Activated CD4-positive, alpha-beta T cell treated with anti-CD3 and anti-CD28 coated beads, Interleukin-2, amount 10 ng/mL, durations not matched to agents 7 days and 5 days (primary cell): ENCODE data around the gene SEC31A. TPM values are rescaled to one million over a fixed set of nuclear protein-coding genes. Genes with fewer than 3 reads are reported as not detected.
A peak's percentile ranks its signal among the peaks of the same experiment; 100 is the strongest.
"Not testable (repeated sequence)": the region's sequence is repeated elsewhere in the genome, so short reads cannot be mapped to it uniquely, and the experiment has no call there.

Experiments
- CTCF ChIA-PET: fragments of 350-600 bp; sonication (Branson Sonifier 250); formaldehyde crosslinking; loops from one replicate; lab custom pipeline; 2021; ENCODE audit warnings: antibody characterized with exemption; lab: Charles Lee
- POLR2A ChIA-PET: fragments of 350-600 bp; sonication (Branson Sonifier 250); formaldehyde crosslinking; loops from one replicate; lab custom pipeline; 2021; ENCODE audit warnings: antibody characterized with exemption; lab: Charles Lee
- DNase-seq: peaks from one replicate; pipeline ENCODE4 v3.0.0-alpha.2; 2020
- H3K27ac Mint-ChIP-seq: one replicate; pipeline ENCODE4 v1.8.0; 2021; ENCODE audit warnings: mild to moderate bottlenecking, moderate library complexity, mixed read lengths
- H3K27me3 Mint-ChIP-seq: one replicate; pipeline ENCODE4 v1.8.0; 2021; ENCODE audit warnings: mixed read lengths
- H3K36me3 Mint-ChIP-seq: one replicate; pipeline ENCODE4 v1.8.0; 2021; ENCODE audit warnings: low read depth, mixed read lengths
- H3K4me1 Mint-ChIP-seq: one replicate; pipeline ENCODE4 v1.8.0; 2021; ENCODE audit warnings: mixed read lengths
- H3K4me3 Mint-ChIP-seq: one replicate; pipeline ENCODE4 v1.8.0; 2021; ENCODE audit warnings: mild to moderate bottlenecking, moderate library complexity, mixed read lengths
- H3K9me3 Mint-ChIP-seq: one replicate; pipeline ENCODE4 v1.8.0; 2021; ENCODE audit warnings: mixed read lengths
- total RNA-seq, 2 experiments: library from RNA; stranded (reverse); gene quantifications; one replicate each; pipeline ENCODE4 v1.2.3, GENCODE V29; 2021

SEC31A gene, protein sequence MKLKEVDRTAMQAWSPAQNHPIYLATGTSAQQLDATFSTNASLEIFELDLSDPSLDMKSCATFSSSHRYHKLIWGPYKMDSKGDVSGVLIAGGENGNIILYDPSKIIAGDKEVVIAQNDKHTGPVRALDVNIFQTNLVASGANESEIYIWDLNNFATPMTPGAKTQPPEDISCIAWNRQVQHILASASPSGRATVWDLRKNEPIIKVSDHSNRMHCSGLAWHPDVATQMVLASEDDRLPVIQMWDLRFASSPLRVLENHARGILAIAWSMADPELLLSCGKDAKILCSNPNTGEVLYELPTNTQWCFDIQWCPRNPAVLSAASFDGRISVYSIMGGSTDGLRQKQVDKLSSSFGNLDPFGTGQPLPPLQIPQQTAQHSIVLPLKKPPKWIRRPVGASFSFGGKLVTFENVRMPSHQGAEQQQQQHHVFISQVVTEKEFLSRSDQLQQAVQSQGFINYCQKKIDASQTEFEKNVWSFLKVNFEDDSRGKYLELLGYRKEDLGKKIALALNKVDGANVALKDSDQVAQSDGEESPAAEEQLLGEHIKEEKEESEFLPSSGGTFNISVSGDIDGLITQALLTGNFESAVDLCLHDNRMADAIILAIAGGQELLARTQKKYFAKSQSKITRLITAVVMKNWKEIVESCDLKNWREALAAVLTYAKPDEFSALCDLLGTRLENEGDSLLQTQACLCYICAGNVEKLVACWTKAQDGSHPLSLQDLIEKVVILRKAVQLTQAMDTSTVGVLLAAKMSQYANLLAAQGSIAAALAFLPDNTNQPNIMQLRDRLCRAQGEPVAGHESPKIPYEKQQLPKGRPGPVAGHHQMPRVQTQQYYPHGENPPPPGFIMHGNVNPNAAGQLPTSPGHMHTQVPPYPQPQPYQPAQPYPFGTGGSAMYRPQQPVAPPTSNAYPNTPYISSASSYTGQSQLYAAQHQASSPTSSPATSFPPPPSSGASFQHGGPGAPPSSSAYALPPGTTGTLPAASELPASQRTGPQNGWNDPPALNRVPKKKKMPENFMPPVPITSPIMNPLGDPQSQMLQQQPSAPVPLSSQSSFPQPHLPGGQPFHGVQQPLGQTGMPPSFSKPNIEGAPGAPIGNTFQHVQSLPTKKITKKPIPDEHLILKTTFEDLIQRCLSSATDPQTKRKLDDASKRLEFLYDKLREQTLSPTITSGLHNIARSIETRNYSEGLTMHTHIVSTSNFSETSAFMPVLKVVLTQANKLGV
- 100 to 1,000 TPM; 131 to 154 TPM for total RNA-seq

DNA sequence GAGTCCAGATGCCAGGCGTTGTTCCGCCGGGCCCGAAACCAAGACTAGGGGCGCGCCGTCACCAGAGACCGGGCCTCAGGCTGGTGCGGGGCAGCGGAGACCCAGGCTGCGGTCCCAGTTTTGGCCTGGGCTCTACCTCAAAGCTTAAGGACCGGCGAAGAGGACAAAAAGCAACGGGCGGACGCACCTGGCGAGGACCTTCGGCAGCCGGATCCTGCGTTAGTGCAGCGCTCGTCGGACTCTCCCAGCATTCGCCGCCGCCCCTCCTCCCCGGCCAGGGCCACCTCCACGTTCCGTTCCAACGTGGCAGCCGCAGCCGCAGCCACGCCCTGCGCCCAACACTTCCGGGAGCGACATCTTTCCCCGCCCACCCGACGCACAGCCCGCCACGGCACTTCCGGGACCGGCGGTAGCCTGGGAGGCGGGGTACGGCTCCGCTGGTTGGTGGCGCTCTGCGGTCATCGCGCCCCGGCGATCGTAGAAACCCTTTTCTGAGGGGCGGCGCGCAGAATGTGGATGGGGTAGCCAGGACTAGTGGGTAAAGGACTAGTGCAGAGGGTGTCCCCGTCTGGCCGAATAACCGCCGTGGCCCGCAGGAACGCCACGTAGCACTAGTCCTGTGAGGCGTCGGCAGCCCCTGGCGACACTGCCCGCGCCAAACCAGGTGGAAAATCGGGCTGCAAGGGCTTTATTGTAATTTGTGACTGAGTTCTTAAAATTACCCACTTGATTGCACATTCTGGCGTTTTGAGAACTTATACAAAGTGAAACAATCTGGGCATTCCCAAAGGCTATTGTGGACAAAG, at the start of gene SEC31A:
Gene SEC31A, minus strand, starts transcription at position 253 of the 806 bp plus-strand sequence. CDS start 9,217 bp downstream, outside the sequence.
- POLR2A ChIA-PET = no interaction called here
- Mint-ChIP-seq H3K4me1 (peaks cover 48% of the 10 kb centered on the region), H3K27me3 (no peaks in the 10 kb centered on the region), H3K9me3 (no peaks in the 10 kb centered on the region), H3K36me3 (peaks cover 38% of the 10 kb centered on the region), H3K27ac (peak within 1 kb of the TSS; percentile 98), H3K4me3 (peak within 1 kb of the TSS; percentile 96)
- CTCF ChIA-PET = interaction anchor here (0.6 to 0.9 kb wide), 2 partner anchors 9 to 494 kb away, joined by 3 to 4 read pairs; partner anchors contain the start of gene THAP9
- peak; percentile 97 for DNase-seq

DNA sequence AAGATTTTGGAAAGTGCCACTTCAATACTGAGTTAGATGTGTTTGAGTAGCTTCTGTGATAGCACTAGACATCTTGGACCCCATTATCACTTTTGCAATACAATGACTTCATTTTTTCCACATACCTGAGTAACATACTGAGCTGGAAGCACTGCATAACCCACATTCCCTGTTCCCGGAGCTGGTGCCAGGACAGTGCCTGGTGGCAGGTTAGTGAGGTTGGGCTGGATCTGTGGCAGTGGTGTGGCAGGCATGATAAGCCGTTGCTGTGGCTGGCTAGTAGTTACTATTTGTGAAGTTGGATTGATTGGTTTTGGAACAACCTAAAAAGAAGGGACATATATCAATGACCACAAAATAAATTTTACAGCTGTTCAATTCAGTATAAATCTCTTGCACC, 48.5 kb upstream of the SEC31A start:
- H3K36me3 Mint-ChIP-seq = peaks cover 56% of the 10 kb centered on the region
- ChIA-PET POLR2A (no interaction called here), CTCF (interaction anchor here (1.0 kb wide), 1 partner anchor 8 kb away, joined by 3 read pairs; no protein-coding TSS in a partner anchor)
- no peak overlapping the region for H3K4me3 Mint-ChIP-seq
- no peak overlapping the region for H3K27ac Mint-ChIP-seq
- no peaks in the 10 kb centered on the region for H3K9me3 Mint-ChIP-seq
- peaks cover 2% of the 10 kb centered on the region for H3K4me1 Mint-ChIP-seq
- DNase-seq = no peak
- no peaks in the 10 kb centered on the region for H3K27me3 Mint-ChIP-seq

DNA sequence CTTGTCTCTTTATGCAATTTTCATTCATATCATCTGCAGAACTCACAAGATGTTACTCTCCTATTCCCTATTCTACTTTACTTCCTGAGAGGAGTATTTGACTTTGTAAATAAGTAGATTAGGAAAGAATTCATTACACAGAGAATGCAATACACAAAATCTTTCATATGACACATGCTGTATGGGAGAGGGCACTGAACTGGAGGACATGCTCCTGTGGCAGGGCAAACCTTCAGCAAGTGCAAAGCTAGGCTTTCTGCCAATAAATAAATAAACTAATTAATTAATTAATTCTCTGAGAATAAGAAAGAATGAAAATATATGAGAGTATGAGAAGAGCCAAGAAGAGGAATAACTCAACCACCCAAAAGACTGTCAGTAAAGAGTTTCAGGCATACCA, 43.5 kb upstream of the SEC31A start:
- CTCF ChIA-PET = no interaction called here
- Mint-ChIP-seq H3K36me3 (peaks cover 67% of the 10 kb centered on the region), H3K9me3 (no peaks in the 10 kb centered on the region), H3K27me3 (no peaks in the 10 kb centered on the region), H3K4me1 (no peaks in the 10 kb centered on the region), H3K27ac (no peak overlapping the region), H3K4me3 (no peak overlapping the region)
- no peak for DNase-seq
- POLR2A ChIA-PET = no interaction called here

DNA sequence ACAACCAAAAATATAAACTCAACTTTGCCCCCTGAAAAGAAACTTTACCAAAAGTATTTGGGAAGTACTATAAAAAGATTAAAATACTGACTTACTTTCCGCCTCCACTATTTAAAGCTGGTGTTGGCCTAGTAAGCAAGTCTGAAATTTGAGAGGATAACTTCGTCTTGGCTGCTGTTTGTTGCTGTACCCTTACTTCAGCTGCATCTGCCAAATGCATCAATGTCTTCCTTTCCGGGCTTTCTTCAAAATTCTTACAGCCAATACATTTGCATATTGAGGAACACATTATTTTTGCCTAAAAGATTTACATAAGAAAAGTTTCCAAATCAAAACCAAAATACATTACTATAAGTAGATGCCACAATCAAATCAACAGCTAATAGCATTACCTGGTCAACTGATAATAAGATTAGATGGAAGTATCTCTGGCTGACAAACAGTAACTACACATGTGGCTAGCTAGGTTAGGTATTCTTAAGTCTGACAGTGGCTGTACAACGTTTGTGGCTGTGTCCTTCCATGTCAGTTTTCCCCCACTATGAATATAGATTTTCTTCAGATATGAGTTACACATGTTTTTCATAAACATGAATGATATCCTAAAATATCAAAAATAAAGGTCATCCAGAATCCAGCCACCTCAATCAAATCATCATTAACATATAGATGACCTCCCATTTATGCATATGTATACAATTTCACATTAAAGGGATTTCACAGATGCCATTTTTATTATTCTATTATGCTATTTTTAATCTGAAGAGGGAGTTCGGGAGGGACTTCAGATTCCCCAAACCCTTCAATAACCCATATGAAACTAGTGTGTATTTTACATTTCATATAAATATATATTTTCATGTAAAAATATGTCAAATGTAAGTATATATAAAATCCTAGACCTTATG, 40.1 kb upstream of the SEC31A start:
- CTCF ChIA-PET = no interaction called here
- peaks cover 54% of the 10 kb centered on the region for H3K36me3 Mint-ChIP-seq
- POLR2A ChIA-PET = no interaction called here

DNA sequence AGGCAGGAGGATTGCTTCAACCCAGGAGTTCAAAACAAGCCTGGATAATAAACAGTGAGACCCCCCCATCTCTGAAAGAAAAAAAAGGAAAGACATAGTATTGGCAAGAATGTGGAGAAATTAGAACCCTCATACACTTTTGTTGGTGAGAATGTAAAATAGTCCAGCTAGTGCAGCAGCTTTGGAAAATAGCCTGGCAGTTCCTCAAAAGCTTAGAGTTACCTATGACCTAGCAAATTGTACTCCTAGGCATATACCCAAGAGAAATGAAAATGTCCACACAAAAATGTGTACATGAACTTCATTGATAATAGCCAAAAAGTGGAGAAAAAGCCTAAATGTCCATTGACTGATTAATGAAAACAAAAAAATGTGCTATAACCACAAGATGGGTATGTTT, 30.8 kb upstream of the SEC31A start:
- no peaks in the 10 kb centered on the region for H3K4me1 Mint-ChIP-seq
- ChIA-PET CTCF (interaction anchor here (0.7 kb wide), 1 partner anchor 357 kb away, joined by 4 read pairs; no protein-coding TSS in a partner anchor), POLR2A (no interaction called here)
- peaks cover 25% of the 10 kb centered on the region for H3K36me3 Mint-ChIP-seq
- H3K27me3 Mint-ChIP-seq = no peaks in the 10 kb centered on the region
- H3K27ac Mint-ChIP-seq = no peak overlapping the region
- H3K9me3 Mint-ChIP-seq = no peaks in the 10 kb centered on the region
- H3K4me3 Mint-ChIP-seq = no peak overlapping the region
- no peak for DNase-seq

More for the DNA sequence above, 40.1 kb upstream of the SEC31A start:
- H3K4me3 Mint-ChIP-seq = no peak overlapping the region
- H3K4me1 Mint-ChIP-seq = no peaks in the 10 kb centered on the region
- H3K9me3 Mint-ChIP-seq = no peaks in the 10 kb centered on the region
- no peak for DNase-seq
- H3K27ac Mint-ChIP-seq = no peak overlapping the region
- H3K27me3 Mint-ChIP-seq = no peaks in the 10 kb centered on the region

DNA sequence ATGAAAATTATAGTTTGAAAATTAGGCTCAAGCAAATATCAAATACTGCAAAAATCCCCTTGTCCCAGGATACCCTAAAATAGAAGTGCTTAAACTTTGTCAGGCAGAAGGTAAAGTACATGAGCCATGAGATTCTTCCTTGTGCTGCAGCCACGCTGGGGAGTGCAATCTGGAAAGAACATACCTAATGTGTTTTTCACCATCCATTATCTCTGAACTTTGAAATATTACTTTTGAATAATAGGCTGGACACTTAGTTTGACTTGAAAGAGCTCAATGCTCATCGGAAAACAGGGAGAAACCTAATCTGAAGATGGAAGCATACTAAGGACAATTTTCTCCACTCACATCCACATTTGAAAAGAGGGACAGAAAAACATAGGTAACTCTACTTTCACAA, 28.4 kb upstream of the SEC31A start:
- POLR2A ChIA-PET = no interaction called here
- Mint-ChIP-seq H3K4me1 (no peaks in the 10 kb centered on the region), H3K4me3 (no peak overlapping the region), H3K27me3 (no peaks in the 10 kb centered on the region), H3K9me3 (no peaks in the 10 kb centered on the region), H3K36me3 (peaks cover 25% of the 10 kb centered on the region), H3K27ac (no peak overlapping the region)
- CTCF ChIA-PET = no interaction called here
- no peak for DNase-seq

DNA sequence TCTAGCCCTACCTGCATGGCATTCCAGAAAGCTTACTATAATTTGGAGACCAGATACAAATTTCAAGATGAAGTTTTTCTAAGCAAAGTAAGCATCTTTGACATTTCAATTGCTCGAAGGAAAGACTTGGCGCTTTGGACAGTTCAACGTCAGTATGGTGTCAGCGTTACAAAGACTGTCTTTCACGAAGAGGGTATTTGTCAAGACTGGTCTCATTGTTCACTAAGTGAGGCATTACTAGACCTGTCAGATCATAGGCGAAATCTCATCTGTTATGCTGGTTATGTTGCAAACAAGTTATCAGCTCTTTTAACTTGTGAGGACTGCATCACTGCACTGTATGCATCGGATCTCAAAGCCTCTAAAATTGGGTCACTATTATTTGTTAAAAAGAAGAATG, 27.1 kb upstream of the SEC31A start:
- ChIA-PET CTCF (no interaction called here), POLR2A (no interaction called here)
- Mint-ChIP-seq H3K4me1 (no peaks in the 10 kb centered on the region), H3K27me3 (no peaks in the 10 kb centered on the region), H3K36me3 (peaks cover 23% of the 10 kb centered on the region), H3K4me3 (no peak overlapping the region), H3K27ac (no peak overlapping the region), H3K9me3 (no peaks in the 10 kb centered on the region)
- DNase-seq = no peak

DNA sequence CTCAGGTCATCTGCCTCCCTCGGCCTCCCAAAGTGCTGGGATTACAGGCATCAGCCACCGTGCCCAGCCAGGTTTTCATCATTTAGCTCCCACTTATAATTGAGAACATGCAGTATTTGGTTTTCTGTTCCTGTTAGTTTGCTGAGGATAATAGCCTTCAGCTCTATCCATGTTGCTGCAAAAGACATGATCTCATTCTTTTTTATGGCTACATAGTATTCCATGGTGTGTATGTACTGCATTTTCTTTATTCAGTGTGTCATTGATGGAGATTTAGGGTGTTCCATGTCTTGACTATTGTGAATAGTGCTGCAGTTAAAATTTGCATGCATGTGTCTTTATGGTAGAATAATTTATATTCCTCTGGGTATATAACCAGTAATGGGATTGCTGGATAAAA, 23.0 kb upstream of the SEC31A start:
- peaks cover 22% of the 10 kb centered on the region for H3K36me3 Mint-ChIP-seq
- CTCF ChIA-PET, DNase-seq, H3K9me3 Mint-ChIP-seq, H3K27me3 Mint-ChIP-seq, H3K4me1 Mint-ChIP-seq, POLR2A ChIA-PET, H3K27ac Mint-ChIP-seq, H3K4me3 Mint-ChIP-seq: not testable (repeated sequence)

DNA sequence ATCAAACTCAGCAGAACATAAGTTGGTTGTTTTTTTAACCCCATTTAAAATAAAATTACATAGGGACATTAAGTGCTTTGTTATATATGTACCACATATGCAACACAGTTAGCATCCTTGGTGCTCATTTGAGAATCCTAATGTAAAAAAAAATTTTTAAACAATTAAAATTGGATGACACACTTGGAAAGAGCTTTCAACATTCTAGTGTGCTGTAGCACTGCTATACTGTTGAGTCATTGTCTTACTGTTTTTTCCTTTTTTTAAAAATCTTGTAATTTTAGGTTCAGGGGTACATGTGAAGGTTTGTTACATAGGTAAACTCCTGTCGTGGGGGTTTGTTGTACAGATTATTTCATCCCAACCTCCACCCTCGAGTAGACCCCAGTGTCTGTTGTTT, 22.4 kb upstream of the SEC31A start:
- no peaks in the 10 kb centered on the region for H3K4me1 Mint-ChIP-seq
- ChIA-PET CTCF (no interaction called here), POLR2A (no interaction called here)
- H3K27me3 Mint-ChIP-seq = no peaks in the 10 kb centered on the region
- no peaks in the 10 kb centered on the region for H3K9me3 Mint-ChIP-seq
- H3K4me3 Mint-ChIP-seq = no peak overlapping the region
- H3K36me3 Mint-ChIP-seq = peaks cover 18% of the 10 kb centered on the region
- DNase-seq = no peak
- no peak overlapping the region for H3K27ac Mint-ChIP-seq

DNA sequence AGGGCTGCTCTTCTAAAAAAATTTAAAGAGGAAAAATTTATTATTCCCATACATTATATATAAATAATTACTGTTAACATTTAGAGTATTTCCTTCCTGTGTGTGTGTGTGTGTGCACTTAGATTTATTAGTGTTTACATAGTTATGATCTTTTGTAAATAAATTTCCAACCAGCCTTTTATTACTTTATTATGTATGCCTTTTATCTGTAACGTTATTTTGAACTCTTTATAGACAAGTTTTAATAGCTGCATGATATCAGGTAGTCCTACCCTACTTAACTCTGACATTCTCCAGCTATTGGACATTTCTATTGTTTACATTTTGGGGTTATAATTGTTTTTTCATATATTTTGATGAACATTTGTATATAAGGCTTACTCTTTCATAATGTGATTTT, 18.4 kb upstream of the SEC31A start:
- ChIA-PET CTCF (interaction anchor here (1.4 kb wide), 1 partner anchor 12 kb away, joined by 3 read pairs; no protein-coding TSS in a partner anchor), POLR2A (no interaction called here)
- no peak overlapping the region for H3K27ac Mint-ChIP-seq
- no peaks in the 10 kb centered on the region for H3K9me3 Mint-ChIP-seq
- no peaks in the 10 kb centered on the region for H3K27me3 Mint-ChIP-seq
- peaks cover 14% of the 10 kb centered on the region for H3K4me1 Mint-ChIP-seq
- peaks cover 9% of the 10 kb centered on the region for H3K36me3 Mint-ChIP-seq
- H3K4me3 Mint-ChIP-seq = no peak overlapping the region
- no peak for DNase-seq

DNA sequence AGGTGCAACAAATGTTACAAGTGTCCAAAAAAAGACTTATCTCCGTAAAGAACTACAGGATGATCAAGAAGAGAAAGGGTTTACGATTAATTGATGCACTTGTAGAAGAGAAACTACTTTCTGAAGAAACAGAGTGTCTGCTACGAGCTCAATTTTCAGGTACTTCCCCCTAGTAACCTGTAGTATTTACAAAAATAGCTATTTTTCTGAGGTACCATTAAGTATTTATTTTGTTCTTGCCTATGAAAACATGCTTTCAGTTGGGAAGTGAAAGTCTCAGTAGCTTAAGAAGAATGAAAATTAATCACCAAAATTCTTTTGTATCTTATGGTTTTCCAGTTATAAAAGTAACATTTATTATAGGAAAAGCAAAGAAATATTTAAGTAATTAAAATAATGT, 15.5 kb upstream of the SEC31A start:
- H3K27me3 Mint-ChIP-seq = no peaks in the 10 kb centered on the region
- peaks cover 8% of the 10 kb centered on the region for H3K36me3 Mint-ChIP-seq
- H3K4me3 Mint-ChIP-seq = no peak overlapping the region
- CTCF ChIA-PET = no interaction called here
- POLR2A ChIA-PET = interaction anchor here (0.6 kb wide), 1 partner anchor 17 kb away, joined by 3 read pairs; no protein-coding TSS in a partner anchor
- no peak for DNase-seq
- peaks cover 23% of the 10 kb centered on the region for H3K4me1 Mint-ChIP-seq
- H3K9me3 Mint-ChIP-seq = no peaks in the 10 kb centered on the region
- no peak overlapping the region for H3K27ac Mint-ChIP-seq
